NCI-H510A treated with DMSO at 0.1 percent for 48 hours (cell line): ENCODE results near the gene TIMM44.
"Not testable (repeated sequence)": the region's sequence is repeated elsewhere in the genome, so short reads cannot be mapped to it uniquely, and the experiment has no call there.

Experiments
- DNase-seq: peaks from one replicate; lab custom pipeline; 2025; lab: John Stamatoyannopoulos, UW

The TIMM44 gene

DNA sequence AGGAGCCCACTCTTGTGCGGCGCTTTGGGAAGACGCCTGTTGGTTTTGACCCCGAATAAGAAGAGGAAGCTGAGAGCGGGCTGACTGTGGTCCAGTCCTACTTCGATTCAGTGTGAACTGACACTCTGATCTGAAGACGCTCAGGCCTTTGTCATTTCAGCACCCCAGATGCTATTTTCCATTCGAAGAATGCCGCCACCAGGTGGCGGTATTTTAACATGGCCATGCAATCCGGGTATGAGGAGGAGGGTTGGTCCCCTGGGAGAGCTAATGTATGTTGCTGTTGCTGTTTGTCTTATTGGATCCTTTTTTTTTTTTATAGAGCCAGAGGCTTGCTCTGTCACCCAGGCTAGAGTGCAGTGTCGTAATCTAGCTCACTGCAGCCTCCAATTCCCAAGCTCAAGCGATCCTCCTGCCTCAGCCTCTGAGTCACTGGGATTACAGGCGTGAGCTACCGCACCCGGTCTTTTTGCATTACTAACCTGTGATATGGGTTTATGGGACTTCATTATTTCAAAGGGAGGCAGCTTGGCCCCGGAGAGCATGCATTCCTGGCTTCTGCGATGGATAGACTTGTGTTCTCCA lies 803 bp upstream of the TIMM44 start:
- DNase-seq = peak; percentile 85

- no peak for DNase-seq
These were observed 454 bp downstream of the TIMM44 start for GRCh38 chr19:7942981-7943443.

- no peak for DNase-seq
These were observed 1.4 kb downstream of the TIMM44 start for GRCh38 chr19:7941895-7942596.

DNA sequence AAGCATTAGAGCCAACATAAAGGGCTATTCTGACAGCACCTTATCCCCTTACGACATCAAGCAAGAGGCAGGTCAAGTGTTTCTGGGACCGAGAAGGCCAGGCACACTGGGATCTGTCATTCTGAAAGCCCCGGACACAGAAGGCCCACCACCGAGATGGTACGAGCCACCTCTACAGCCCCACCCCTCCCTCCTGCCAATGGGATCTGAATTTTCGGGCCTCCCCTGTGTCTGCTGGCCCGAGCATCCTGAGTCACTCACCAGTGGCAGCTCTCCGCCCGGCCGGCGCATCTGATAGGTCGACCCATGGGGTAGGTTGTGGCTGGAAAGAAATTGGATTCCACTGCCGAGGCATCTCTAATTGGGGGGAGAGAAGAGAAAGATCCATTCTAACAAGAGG lies 2.6 kb downstream of the TIMM44 start:
- DNase-seq = no peak

GRCh38 chr19:7934766-7935165 lies 8.7 kb downstream of the TIMM44 start:
- no peak for DNase-seq

DNA sequence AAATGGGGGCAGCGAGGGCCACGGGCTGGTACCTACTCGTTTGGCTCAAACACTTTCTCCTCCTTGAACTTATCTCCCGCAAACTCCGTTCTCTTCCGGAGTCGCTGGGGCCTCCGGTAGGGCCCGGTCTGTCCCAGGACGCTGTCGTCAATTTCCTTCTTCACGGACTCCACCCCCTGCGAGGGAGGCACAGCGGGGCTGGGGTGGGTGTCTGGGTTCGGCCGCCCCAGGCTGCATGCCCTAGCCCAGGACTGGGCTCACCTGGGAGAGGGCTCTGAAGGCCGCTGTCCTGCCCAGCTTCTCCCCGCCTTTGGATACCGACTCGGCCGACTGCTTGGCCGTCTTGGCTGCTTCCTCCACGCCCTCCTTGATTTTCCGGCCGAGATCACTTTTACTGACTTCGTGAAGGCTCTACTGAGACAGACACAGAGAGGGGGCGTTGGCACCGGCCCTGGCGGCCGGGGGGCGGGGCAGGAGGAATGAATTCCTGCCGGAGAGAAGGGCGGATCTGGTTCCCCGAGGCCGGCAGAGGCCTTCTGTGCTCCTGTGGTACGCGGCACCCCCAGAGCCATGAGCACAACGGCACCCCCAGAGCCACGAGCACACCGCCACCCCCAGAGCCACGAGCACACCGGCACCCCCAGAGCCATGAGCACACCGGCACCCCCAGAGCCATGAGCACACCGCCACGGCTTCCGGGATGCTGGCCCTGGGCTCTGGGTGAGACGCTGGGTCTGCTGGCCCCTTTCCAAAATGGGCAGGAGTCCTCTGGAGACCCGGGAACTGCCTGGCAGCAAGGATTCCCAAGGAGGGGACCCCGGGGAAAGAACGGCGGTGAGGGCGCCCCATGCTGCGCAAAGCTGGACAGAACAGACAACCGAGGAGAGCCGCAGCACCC lies 9.4 kb downstream of the TIMM44 start:
- no peak for DNase-seq

DNA sequence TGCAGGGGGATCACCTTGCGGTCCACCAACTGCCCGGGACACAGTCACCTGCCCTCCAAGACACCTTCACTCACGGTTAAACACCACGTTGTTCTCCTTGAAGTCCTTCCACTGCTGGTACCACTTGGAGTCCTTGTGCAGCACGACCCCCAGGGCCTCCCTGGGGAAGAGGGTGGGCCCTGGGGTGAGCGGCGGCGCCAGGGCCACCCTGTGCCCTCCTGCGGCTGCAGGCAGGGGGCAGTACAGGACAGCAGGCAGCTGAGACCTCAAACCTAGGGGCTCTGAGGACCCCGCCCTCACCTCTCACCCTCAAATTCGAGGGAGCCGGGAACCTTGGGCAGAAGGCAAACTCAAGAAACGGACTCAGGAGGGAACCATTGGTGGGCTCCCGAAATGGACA lies 10.1 kb downstream of the TIMM44 start:
- no peak for DNase-seq

GRCh38 chr19:7932930-7933300 lies 10.6 kb downstream of the TIMM44 start:
- no peak for DNase-seq

- DNase-seq = no peak
These were observed 11.1 kb downstream of the TIMM44 start for GRCh38 chr19:7932276-7932929.

- DNase-seq = no peak
These were observed 12.0 kb downstream of the TIMM44 start for GRCh38 chr19:7931221-7932061.

- DNase-seq = no peak
These were observed 12.7 kb downstream of the TIMM44 start for GRCh38 chr19:7930765-7931164.

DNA sequence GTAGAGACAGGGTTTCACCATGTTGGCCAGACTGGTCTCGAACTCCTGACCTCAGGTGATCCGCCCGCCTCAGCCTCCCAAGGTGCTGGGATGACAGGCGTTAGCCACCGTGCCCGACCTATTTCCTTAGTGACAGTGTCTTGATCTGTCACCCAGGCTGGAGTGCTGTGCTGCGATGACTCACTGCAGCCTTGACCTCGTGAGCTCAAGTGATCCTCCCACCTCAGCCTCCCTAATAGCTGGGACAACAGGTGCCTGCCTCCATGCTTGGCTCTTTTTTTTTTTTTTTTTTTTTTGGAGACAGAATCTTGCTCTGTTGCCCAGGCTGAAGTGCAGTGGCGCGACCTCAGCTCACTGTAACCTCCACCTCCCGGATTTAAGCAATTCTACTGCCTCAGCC lies 13.4 kb downstream of the TIMM44 start:
- DNase-seq = not testable (repeated sequence)

- no peak for DNase-seq
These were observed 14.4 kb downstream of the TIMM44 start for GRCh38 chr19:7928741-7929701.

- DNase-seq = no peak
These were observed 15.1 kb downstream of the TIMM44 start for GRCh38 chr19:7928334-7928706.

DNA sequence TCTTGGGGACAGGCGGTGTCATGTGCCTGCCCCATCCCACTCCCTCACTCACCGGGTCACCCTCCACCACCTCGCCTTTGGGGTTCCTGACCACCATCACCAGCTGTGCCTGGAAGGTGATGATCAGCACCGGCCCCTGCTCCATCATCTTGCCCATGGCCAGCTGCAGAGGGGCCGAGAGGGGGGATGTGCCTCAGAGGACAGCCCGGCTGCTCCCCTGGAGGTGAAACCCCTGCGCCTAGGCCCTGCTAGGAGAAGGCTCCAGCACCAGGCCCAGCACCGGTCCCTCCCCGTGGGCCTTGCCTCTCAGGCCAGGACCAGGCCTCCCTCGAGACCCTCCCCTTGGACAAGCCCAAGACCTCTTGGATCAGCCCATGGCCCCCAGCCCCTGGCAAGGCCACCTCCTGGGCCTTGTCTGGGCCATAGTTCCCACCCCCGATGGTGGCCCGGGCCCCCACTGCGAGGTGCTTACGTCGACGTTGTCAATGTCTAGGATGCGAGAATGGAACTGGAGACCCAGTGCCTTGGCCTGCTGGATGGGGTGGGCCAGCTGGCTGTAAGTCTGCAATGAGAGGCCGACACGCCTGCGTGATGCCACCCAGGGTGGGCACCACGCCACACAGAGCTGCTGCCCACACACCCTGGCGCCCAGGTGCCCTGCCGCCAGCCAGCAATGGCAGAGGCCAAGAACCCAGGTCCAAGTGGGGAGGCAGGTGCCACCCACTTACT lies 15.7 kb downstream of the TIMM44 start:
- DNase-seq = no peak

GRCh38 chr19:7926727-7927604 lies 16.5 kb downstream of the TIMM44 start:
- DNase-seq = no peak

DNA sequence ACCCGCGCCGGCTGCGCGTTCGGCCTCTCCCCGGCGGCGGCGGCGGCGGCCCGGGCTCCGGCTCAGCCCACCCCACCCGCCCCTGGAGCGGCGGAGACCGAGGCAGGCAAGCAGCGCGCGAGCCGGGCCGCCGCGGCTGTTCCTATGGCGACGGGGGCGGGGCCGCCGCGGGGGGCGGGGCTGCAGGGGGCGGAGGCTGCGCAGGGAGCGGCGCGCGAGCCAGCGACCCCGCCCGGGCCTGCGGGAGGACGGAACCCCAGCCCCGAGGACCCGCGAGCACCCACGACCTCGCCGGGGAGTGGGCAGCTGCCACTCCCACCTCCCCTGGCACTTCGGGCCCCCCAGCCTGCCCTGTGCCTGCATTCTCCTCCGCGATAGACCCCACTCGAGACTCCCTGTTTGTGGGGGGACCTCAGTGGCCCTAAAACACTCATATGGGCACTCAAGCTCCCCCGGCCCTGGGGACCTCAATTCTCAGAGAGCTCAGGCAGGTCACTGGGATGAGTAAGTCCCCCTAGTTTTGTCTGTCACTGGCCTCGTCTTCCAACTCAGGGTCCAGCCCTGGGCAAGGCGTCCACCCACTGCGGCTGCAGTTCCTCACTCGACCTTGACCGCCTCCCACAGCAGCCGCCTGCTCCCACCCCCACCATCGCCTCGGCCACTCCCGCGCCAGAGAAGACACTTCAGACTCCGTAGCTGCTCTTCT lies 17.3 kb downstream of the TIMM44 start, which contains the start of gene CTXN1:
Gene CTXN1, minus strand, starts transcription at position 115 of the 706 bp plus-strand sequence. CDS start 597 bp downstream, outside the sequence.
- DNase-seq = peak; percentile 18
